Gastrocnemius medialis (tissue), 4 donors: ENCODE results near the gene THSD7A. TPM values are rescaled to one million over a fixed set of nuclear protein-coding genes. Genes with fewer than 3 reads are reported as not detected.
"Not testable (repeated sequence)": the region's sequence is repeated elsewhere in the genome, so short reads cannot be mapped to it uniquely, and the experiment has no call there.

Source experiments
- ATAC-seq, 2 donors: fragments of 150-250 bp; one replicate each; pipeline ENCODE4 v1.9.1; 2016
- DNase-seq, 2 donors: peaks; one replicate each; pipeline ENCODE4 v3.0.0-alpha.2; 2019
- H3K27ac ChIP-seq, 4 donors: fragments of 200-600 bp; sonication (generic); 1 replicate in 1 of 4; 2 replicates in 3 of 4; pipeline ENCODE4 v1.5.1; 2016 to 2018; ENCODE audit warnings: mild to moderate bottlenecking in 2 of 4, moderate library complexity in 1 of 4
- H3K27me3 ChIP-seq, 3 donors: fragments of 200-600 bp; sonication (generic) in 2 of 3; 1 replicate in 1 of 3; 2 replicates in 2 of 3; pipeline versions ENCODE4 v1.5.1 to v1.6.0; 2016 to 2019; ENCODE audit warnings: mild to moderate bottlenecking in 1 of 3, moderate library complexity in 1 of 3
- H3K36me3 ChIP-seq, 2 donors: fragments of 200-600 bp; sonication (generic) in 1 of 2; one replicate each; pipeline ENCODE4 v1.5.1; 2017 to 2018
- H3K4me1 ChIP-seq, 2 donors: fragments of 200-600 bp; sonication (generic) in 1 of 2; one replicate each; pipeline ENCODE4 v1.5.1; 2016 to 2017; ENCODE audit warnings: mild to moderate bottlenecking in 2 of 2
- H3K4me3 ChIP-seq, 4 donors: fragments of 200-600 bp; sonication (generic) in 3 of 4; 1 replicate in 1 of 4; 2 replicates in 3 of 4; pipeline ENCODE4 v1.5.1; 2016 to 2019; ENCODE audit warnings: mild to moderate bottlenecking in 2 of 4
- H3K9me3 ChIP-seq, 3 donors: fragments of 200-600 bp; sonication (generic) in 2 of 3; 1 replicate in 1 of 3; 2 replicates in 2 of 3; pipeline ENCODE4 v1.5.1; 2016 to 2019
- CTCF ChIP-seq, 5 experiments: fragments of 450-650 bp in 3 of 5; fragments of 200-600 bp in 2 of 5; sonication (generic) in 2 of 5; IDR thresholded peaks in 4 of 5; conservative IDR thresholded peaks in 1 of 5; 1 replicate in 4 of 5; 2 replicates in 1 of 5; pipeline ENCODE4 v1.5.1; 2016 to 2019; ENCODE audit warnings: antibody characterized with exemption in 5 of 5, mild to moderate bottlenecking in 3 of 5, moderate library complexity in 3 of 5
- POLR2A ChIP-seq, 2 donors: fragments of 450-650 bp; IDR thresholded peaks; one replicate each; pipeline ENCODE4 v1.6.1; 2017; ENCODE audit warnings: antibody characterized with exemption in 2 of 2, mild to moderate bottlenecking in 2 of 2, moderate library complexity in 2 of 2
- in situ Hi-C, 4 donors: fragments of 200-750 bp; cut with MboI; loops; one replicate each; pipeline versions ENCODE4 v1.15.0 to v1.8.0; 2017; ENCODE audit warnings: low sequenced_read_pairs in 4 of 4
- intact Hi-C: fragments of 100-400 bp; cut with DNase I; formaldehyde crosslinking; loops from one replicate; pipeline ENCODE4 v1.15.1; 2023; ENCODE audit warnings: low total_unique reads
- total RNA-seq, 4 donors: library from RNA; depleted of rRNA; stranded (reverse); fragments of >200 nt; gene quantifications; one replicate each; pipeline versions ENCODE4 v1.1.0 to v1.2.3, GENCODE V29; 2016

Gene THSD7A
- total RNA-seq, 4 donors from 2014 or later, result 0.36 to 0.78 (median 0.66) TPM

GRCh38 chr7:11452476-11452875, 379.5 kb downstream of the THSD7A start:
- H3K27me3 ChIP-seq, result no peaks in the 10 kb centered on the region
- H3K9me3 ChIP-seq, result no peaks in the 10 kb centered on the region
- no peaks in the 10 kb centered on the region for H3K4me1 ChIP-seq
- in situ Hi-C loops (no loop called here), intact Hi-C loops (no loop called here)
- no peak for DNase-seq
- H3K4me3 ChIP-seq, result no peak overlapping the region
- TF ChIP-seq POLR2A (IDR thresholded peaks at IDR 0.05) (no peak), CTCF (IDR thresholded peaks at IDR 0.05 in 4 of 5, conservative IDR thresholded peaks at IDR 0.05 in 1 of 5) (no peak)
- ATAC-seq, result no peak
- H3K36me3 ChIP-seq, result no peaks in the 10 kb centered on the region
- no peak overlapping the region for H3K27ac ChIP-seq

- Histone ChIP-seq H3K4me3 (no peak overlapping the region), H3K36me3 (no peaks in the 10 kb centered on the region), H3K9me3 (no peaks in the 10 kb centered on the region), H3K27me3 (no peaks in the 10 kb centered on the region), H3K4me1 (no peaks in the 10 kb centered on the region), H3K27ac (no peak overlapping the region)
- no peak for TF ChIP-seq POLR2A (IDR thresholded peaks at IDR 0.05)
- TF ChIP-seq CTCF (IDR thresholded peaks at IDR 0.05 in 4 of 5, conservative IDR thresholded peaks at IDR 0.05 in 1 of 5), result no peak
- in situ Hi-C loops, result no loop called here
- intact Hi-C loops, result no loop called here
- DNase-seq (no peak), ATAC-seq (no peak)
These were observed 381.7 kb downstream of the THSD7A start for GRCh38 chr7:11450281-11450680.

GRCh38 chr7:11449316-11449715, 382.7 kb downstream of the THSD7A start:
- Histone ChIP-seq H3K36me3 (no peaks in the 10 kb centered on the region), H3K9me3 (no peaks in the 10 kb centered on the region), H3K4me3 (no peak overlapping the region), H3K4me1 (no peaks in the 10 kb centered on the region), H3K27me3 (no peaks in the 10 kb centered on the region), H3K27ac (no peak overlapping the region)
- TF ChIP-seq POLR2A (IDR thresholded peaks at IDR 0.05) (no peak), CTCF (IDR thresholded peaks at IDR 0.05 in 4 of 5, conservative IDR thresholded peaks at IDR 0.05 in 1 of 5) (no peak)
- in situ Hi-C loops (loop anchor here in 1 of 4 donors (25.0 kb wide), 1 partner anchor 863 kb away; no protein-coding TSS in a partner anchor), intact Hi-C loops (no loop called here)
- DNase-seq, result no peak
- ATAC-seq, result no peak

- DNase-seq (no peak), ATAC-seq (no peak)
- Histone ChIP-seq H3K27me3 (no peaks in the 10 kb centered on the region), H3K9me3 (no peaks in the 10 kb centered on the region), H3K4me1 (no peaks in the 10 kb centered on the region), H3K36me3 (no peaks in the 10 kb centered on the region), H3K4me3 (no peak overlapping the region), H3K27ac (no peak overlapping the region)
- TF ChIP-seq CTCF (IDR thresholded peaks at IDR 0.05 in 4 of 5, conservative IDR thresholded peaks at IDR 0.05 in 1 of 5) (no peak), POLR2A (IDR thresholded peaks at IDR 0.05) (no peak)
- intact Hi-C loops (no loop called here), in situ Hi-C loops (loop anchor here in 1 of 4 donors (25.0 kb wide), 1 partner anchor 864 kb away; no protein-coding TSS in a partner anchor)
These were observed 383.7 kb downstream of the THSD7A start for GRCh38 chr7:11448323-11448722.

GRCh38 chr7:11447106-11447505, 384.9 kb downstream of the THSD7A start:
- Histone ChIP-seq H3K27me3 (no peaks in the 10 kb centered on the region), H3K27ac (no peak overlapping the region), H3K4me1 (no peaks in the 10 kb centered on the region), H3K9me3 (no peaks in the 10 kb centered on the region), H3K36me3 (no peaks in the 10 kb centered on the region), H3K4me3 (no peak overlapping the region)
- intact Hi-C loops (no loop called here), in situ Hi-C loops (loop anchor here in 1 of 4 donors (25.0 kb wide), 1 partner anchor 865 kb away; no protein-coding TSS in a partner anchor)
- DNase-seq (no peak), ATAC-seq (no peak)
- TF ChIP-seq CTCF (IDR thresholded peaks at IDR 0.05 in 4 of 5, conservative IDR thresholded peaks at IDR 0.05 in 1 of 5) (no peak), POLR2A (IDR thresholded peaks at IDR 0.05) (no peak)

GRCh38 chr7:11443934-11444333, 388.1 kb downstream of the THSD7A start:
- in situ Hi-C loops, result loop anchor here in 1 of 4 donors (25.0 kb wide), 1 partner anchor 868 kb away; no protein-coding TSS in a partner anchor

More at GRCh38 chr7:11443934-11444333, 388.1 kb downstream of the THSD7A start:
- H3K27ac ChIP-seq, H3K27me3 ChIP-seq, H3K9me3 ChIP-seq, DNase-seq, intact Hi-C loops, H3K4me3 ChIP-seq, ATAC-seq, H3K36me3 ChIP-seq, H3K4me1 ChIP-seq: not testable (repeated sequence)
